DOHH2 (cell line): Measurements from ENCODE around the gene RABGAP1.

Experiments used
- H3F3A ChIP-seq: fragments of 200-600 bp; sonication (generic), shearing (Covaris generic); 2 replicates; pipeline ENCODE4 v1.6.0; 2016; ENCODE audit warnings: antibody characterized with exemption, mild to moderate bottlenecking; ENCODE audit not compliant: control insufficient read depth, insufficient read depth
- H3K27ac ChIP-seq: fragments of 200-600 bp; sonication (generic); 2 replicates; pipeline ENCODE4 v1.5.1; 2014; ENCODE audit warnings: low read depth, mild to moderate bottlenecking, low read length, moderate library complexity
- H3K27me3 ChIP-seq: fragments of 200-600 bp; sonication (generic); 2 replicates; pipeline ENCODE4 v1.6.1; 2014; ENCODE audit warnings: mild to moderate bottlenecking, low read length, mixed read lengths; ENCODE audit not compliant: control insufficient read depth
- H3K36me3 ChIP-seq: fragments of 200-600 bp; sonication (generic); 2 replicates; pipeline ENCODE4 v1.6.1; 2014; ENCODE audit warnings: mild to moderate bottlenecking, low read length, moderate library complexity, mixed read lengths; ENCODE audit not compliant: control insufficient read depth
- H3K4me1 ChIP-seq: fragments of 200-600 bp; sonication (generic); 2 replicates; pipeline ENCODE4 v1.6.1; 2014; ENCODE audit warnings: mild to moderate bottlenecking, low read length, mixed read lengths; ENCODE audit not compliant: control insufficient read depth
- H3K4me2 ChIP-seq: fragments of 200-600 bp; sonication (generic); 2 replicates; pipeline ENCODE4 v1.6.0; 2014; ENCODE audit warnings: mild to moderate bottlenecking, low read length, moderate library complexity
- H3K4me3 ChIP-seq: fragments of 200-600 bp; sonication (generic); 2 replicates; pipeline ENCODE4 v1.5.1; 2014; ENCODE audit warnings: mild to moderate bottlenecking, low read length, mixed read lengths
- H3K79me2 ChIP-seq: fragments of 200-600 bp; sonication (generic); 2 replicates; pipeline ENCODE4 v1.6.1; 2014; ENCODE audit warnings: mild to moderate bottlenecking, low read length, mixed read lengths; ENCODE audit not compliant: control insufficient read depth
- H3K9me2 ChIP-seq: fragments of 200-600 bp; sonication (generic); replicated peaks from 2 replicates; pipeline ENCODE4 v1.6.1; 2014; ENCODE audit warnings: mild to moderate bottlenecking, low read length, mixed read lengths; ENCODE audit not compliant: control insufficient read depth
- H3K9me3 ChIP-seq: fragments of 200-600 bp; sonication (generic); 2 replicates; pipeline ENCODE4 v1.6.1; 2014; ENCODE audit warnings: antibody characterized with exemption, low read length, mixed read lengths; ENCODE audit not compliant: control insufficient read depth, insufficient read depth
- H4K20me1 ChIP-seq: fragments of 200-600 bp; sonication (generic); 2 replicates; pipeline ENCODE4 v1.6.0; 2014; ENCODE audit warnings: low read depth, mild to moderate bottlenecking, antibody characterized with exemption, low read length, moderate library complexity; ENCODE audit not compliant: control insufficient read depth, insufficient read depth
- EZH2phosphoT487 ChIP-seq: fragments of 200-600 bp; sonication (generic); IDR thresholded peaks from 2 replicates; pipeline ENCODE4 v1.6.1; 2017; ENCODE audit warnings: borderline replicate concordance, mild to moderate bottlenecking, antibody characterized with exemption, low read length, moderate library complexity, mixed read lengths
- TF ChIP-seq, protein P1 (sequence below): fragments of 200-600 bp; sonication (generic); IDR thresholded peaks from one replicate; pipeline ENCODE4 v1.5.1; 2014; ENCODE audit warnings: antibody characterized with exemption, mild to moderate bottlenecking, low read depth, low read length; ENCODE audit not compliant: poor library complexity, severe bottlenecking

Gene RABGAP1

DNA sequence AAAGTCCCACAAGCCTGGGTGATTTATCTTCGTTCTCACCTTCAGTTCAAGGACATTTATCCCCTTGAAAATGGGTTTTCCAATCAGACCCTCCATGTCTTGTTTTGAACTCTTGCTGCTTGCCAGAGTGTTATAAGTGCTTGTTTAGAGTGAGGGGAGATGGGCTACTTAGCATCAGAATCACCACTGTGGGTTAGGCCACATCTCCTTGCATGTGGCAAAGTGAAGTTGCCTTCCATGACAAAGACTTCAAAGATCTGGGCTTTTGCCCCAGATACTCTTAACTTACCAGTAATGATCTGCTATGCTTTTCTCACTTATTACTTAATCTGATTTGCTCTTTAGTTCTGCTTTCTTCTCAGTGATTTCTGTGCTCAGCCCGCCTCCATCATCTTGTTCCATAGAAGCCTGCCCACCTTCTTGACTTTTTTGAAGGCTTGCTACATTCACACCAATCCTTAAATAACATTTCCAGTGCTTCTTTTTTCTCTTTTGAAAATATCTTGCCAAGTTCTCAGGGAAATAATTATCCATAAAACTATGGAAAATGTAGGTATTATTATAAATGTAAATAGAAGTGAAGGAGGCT, 131.7 kb downstream of the RABGAP1 start:
- Histone ChIP-seq H3K79me2 (no peaks in the 10 kb centered on the region), H3K9me3 (no peaks in the 10 kb centered on the region), H3F3A (peaks cover 11% of the 10 kb centered on the region; the same call in 1 of the 2 replicates), H3K27me3 (no peaks in the 10 kb centered on the region), H3K4me3 (no peak overlapping the region), H3K4me1 (peaks cover 22% of the 10 kb centered on the region), H3K27ac (no peak overlapping the region), H4K20me1 (no peaks in the 10 kb centered on the region), H3K9me2 (no peaks in the 10 kb centered on the region), H3K36me3 (peaks cover 51% of the 10 kb centered on the region), H3K4me2 (no peak overlapping the region)
- no peak for TF ChIP-seq EZH2phosphoT487
- TF ChIP-seq, protein P1, sequence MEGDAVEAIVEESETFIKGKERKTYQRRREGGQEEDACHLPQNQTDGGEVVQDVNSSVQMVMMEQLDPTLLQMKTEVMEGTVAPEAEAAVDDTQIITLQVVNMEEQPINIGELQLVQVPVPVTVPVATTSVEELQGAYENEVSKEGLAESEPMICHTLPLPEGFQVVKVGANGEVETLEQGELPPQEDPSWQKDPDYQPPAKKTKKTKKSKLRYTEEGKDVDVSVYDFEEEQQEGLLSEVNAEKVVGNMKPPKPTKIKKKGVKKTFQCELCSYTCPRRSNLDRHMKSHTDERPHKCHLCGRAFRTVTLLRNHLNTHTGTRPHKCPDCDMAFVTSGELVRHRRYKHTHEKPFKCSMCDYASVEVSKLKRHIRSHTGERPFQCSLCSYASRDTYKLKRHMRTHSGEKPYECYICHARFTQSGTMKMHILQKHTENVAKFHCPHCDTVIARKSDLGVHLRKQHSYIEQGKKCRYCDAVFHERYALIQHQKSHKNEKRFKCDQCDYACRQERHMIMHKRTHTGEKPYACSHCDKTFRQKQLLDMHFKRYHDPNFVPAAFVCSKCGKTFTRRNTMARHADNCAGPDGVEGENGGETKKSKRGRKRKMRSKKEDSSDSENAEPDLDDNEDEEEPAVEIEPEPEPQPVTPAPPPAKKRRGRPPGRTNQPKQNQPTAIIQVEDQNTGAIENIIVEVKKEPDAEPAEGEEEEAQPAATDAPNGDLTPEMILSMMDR: no peak

DNA sequence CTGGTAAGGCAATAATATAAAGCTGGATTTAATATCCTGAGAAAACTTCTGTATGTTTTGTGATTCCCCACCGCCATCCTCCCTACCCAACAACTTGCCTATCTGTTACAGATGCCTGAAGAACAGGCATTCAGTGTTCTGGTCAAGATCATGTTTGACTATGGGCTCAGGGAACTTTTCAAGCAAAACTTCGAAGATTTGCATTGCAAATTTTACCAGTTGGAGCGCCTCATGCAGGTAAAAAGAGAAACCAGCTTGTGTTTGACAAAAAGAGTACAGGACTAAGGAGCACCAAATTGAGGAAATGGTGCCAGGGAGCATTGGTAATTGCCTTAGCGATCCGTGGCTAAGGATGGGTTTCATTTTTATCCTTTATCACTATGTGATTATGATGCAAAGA, 132.6 kb downstream of the RABGAP1 start:
- Histone ChIP-seq H3F3A (peaks cover 11% of the 10 kb centered on the region; the same call in 1 of the 2 replicates), H4K20me1 (no peaks in the 10 kb centered on the region), H3K79me2 (no peaks in the 10 kb centered on the region), H3K4me2 (no peak overlapping the region), H3K4me1 (peaks cover 22% of the 10 kb centered on the region), H3K27ac (no peak overlapping the region), H3K36me3 (peaks cover 50% of the 10 kb centered on the region), H3K27me3 (no peaks in the 10 kb centered on the region), H3K4me3 (no peak overlapping the region), H3K9me3 (no peaks in the 10 kb centered on the region), H3K9me2 (no peaks in the 10 kb centered on the region)
- TF ChIP-seq EZH2phosphoT487: no peak
- TF ChIP-seq, protein P1: no peak

DNA sequence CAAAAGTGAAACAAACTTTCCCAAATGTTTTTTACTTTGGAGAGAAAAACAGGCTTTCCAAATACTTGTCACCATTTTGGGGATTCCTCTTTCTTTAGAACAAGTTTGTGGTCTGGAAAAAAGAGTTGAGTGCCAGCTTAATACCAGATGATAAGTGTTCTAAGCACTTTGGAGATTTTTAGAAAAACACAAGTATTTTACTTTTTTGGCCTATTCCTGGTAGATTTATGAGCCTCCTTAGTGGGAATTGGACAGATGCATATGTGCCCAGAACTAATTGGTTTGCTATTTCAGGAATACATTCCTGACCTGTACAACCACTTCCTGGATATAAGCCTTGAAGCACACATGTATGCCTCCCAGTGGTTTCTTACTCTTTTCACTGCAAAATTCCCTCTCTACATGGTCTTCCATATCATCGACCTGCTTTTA, 133.2 kb downstream of the RABGAP1 start:
- Histone ChIP-seq H3K27ac (no peak overlapping the region), H3K79me2 (no peaks in the 10 kb centered on the region), H3K36me3 (peaks cover 52% of the 10 kb centered on the region), H3K9me3 (no peaks in the 10 kb centered on the region), H3K4me3 (no peak overlapping the region), H3K9me2 (no peaks in the 10 kb centered on the region), H3K27me3 (no peaks in the 10 kb centered on the region), H4K20me1 (no peaks in the 10 kb centered on the region), H3K4me1 (peaks cover 22% of the 10 kb centered on the region), H3F3A (peaks cover 11% of the 10 kb centered on the region; the same call in 1 of the 2 replicates), H3K4me2 (no peak overlapping the region)
- TF ChIP-seq EZH2phosphoT487: no peak
- TF ChIP-seq, protein P1: no peak
